Caki2 (cell line): ENCODE measurements around the gene IGFN1. TPM values are rescaled to one million over a fixed set of nuclear protein-coding genes. Genes with fewer than 3 reads are reported as not detected.
A peak's percentile ranks its signal among the peaks of the same experiment; 100 is the strongest.

ENCODE experiments used
- DNase-seq: peaks from one replicate; pipeline ENCODE4 v3.0.0-alpha.2; 2015; ENCODE audit warnings: low read depth
- in situ Hi-C: cut with HindIII; loops from 2 replicates; pipeline ENCODE4 v1.10.0; 2016; ENCODE audit warnings: low sequenced_read_pairs, low pct_unique_long_range_greater_than_20kb, mixed read lengths
- total RNA-seq: library from RNA; depleted of rRNA; stranded (reverse); fragments of >200 nt; shearing (Covaris generic); gene quantifications from 2 replicates; pipeline ENCODE4 v1.2.3, GENCODE V29; 2014; ENCODE audit warnings: low replicate concordance

The IGFN1 gene
- total RNA-seq, 1 experiment from 2014 or later: 65.4 TPM

DNA sequence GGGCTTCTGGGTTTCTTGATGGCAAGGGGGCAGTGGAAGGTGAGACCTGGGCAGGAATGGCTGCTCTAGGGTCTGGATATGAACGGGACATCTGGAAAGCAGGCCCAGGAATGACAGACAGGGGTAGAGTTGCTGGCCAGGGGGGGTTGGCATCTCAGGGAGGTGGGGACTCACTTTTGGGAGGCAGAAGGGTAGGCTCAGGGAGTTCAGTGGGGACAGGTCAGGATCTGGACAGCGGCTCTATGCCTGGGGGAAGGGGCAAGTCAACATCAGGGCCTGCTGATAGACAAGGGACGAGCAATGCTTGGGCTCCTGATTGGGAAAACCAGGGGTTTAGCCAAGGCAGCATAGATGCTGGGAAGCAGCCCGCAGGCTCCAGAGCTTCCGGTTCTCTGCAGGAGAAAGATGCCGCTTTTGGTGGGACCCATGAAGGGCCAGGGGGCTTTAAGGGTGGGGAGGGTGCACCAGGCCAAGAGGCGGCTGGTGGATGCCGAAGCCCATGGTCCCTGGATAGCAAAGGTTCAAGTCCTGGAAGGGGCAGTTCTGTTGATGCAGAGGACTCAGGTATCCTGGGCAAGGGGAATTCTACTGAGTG lies 21.9 kb downstream of the IGFN1 start:
- DNase-seq: no peak
- in situ Hi-C loops: no loop called here

DNA sequence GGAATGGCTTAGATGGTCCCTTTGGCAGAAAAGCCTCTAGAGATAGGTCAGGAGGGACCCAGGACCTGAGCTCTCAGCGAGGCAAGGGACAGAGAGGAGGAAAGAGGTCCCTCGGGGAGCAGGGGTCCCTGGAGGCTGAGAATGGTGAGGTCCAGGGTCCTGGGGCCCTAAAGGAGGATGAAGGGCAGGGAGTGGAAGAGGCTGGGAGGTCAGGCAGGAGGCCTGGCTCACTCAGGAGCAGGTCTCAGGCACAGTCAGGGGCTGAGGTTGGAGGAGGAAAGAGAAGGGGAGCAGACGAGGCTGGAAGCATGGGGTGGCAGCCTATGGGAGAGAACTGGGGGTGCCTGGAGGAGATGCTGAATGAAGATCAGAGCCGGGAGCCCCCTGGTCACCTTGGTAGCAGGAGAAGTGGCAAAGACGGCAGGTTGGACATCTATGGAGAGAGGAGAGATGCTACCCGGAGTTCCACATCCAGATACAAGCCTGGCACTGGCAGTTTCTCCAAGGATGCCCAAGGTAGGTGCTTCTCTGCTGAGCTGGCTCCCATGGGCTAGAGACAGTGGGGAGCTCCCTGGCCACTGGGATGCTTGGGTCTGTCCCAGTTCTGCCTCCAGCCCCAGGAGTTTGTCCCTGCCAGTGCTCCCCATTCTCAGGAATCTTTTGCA lies 22.6 kb downstream of the IGFN1 start:
- in situ Hi-C loops: no loop called here
- DNase-seq: no peak

- in situ Hi-C loops: no loop called here
- no peak for DNase-seq
Observed at GRCh38 chr1:201213926-201214325, 23.3 kb downstream of the IGFN1 start.

- in situ Hi-C loops: no loop called here
- no peak for DNase-seq
Observed at GRCh38 chr1:201214461-201214860, 23.8 kb downstream of the IGFN1 start.

DNA sequence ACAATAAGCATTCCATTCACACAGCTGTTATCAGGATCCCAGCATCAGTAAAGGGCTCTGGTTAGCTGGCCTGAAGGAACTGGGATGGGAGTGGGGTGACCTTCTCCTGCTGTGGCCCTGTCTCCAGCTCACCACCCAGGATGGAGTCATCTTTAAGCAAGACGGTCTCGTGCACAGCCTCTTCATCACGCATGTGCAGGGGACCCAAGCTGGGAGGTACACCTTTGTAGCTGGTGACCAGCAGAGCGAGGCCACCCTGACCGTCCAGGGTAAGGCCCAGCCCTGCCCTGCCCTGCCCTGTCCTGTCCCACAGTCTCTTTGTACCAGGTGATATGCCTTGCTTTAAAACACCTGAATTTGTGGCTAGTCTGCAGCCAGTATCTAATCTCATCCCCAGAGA lies 24.3 kb downstream of the IGFN1 start:
- in situ Hi-C loops: no loop called here
- no peak for DNase-seq

GRCh38 chr1:201215531-201216357 lies 25.1 kb downstream of the IGFN1 start:
- in situ Hi-C loops: no loop called here
- DNase-seq: no peak

DNA sequence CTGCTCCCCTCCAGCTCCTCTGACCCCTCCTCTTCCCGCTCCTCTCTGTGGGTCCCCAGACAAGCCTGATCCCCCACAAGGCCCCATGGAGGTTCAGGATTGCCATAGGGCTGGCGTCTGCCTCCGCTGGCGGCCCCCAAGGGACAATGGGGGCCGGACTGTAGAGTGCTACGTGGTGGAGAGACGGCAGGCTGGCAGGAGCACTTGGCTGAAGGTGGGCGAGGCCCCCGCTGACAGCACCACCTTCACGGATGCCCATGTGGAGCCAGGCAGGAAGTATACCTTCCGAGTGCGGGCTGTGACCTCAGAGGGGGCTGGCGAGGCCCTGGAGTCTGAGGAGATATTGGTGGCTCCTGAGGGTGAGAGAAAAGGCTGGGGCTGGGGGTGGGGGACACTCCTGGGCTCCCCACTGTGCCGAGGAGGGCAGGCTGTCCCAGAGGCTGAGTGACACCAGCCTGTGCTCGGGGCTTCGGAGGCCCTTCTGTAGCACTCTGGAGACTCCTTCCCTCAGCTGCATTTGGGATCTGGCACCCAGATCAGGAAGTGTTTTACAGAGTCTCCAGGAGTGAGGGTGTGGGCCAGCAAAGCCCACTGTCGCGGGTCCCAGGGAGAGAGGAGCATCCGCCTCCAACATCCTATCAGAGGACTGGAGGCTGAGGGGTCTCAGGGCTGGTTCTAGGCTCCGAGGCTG lies 25.9 kb downstream of the IGFN1 start:
- in situ Hi-C loops: no loop called here
- no peak for DNase-seq

DNA sequence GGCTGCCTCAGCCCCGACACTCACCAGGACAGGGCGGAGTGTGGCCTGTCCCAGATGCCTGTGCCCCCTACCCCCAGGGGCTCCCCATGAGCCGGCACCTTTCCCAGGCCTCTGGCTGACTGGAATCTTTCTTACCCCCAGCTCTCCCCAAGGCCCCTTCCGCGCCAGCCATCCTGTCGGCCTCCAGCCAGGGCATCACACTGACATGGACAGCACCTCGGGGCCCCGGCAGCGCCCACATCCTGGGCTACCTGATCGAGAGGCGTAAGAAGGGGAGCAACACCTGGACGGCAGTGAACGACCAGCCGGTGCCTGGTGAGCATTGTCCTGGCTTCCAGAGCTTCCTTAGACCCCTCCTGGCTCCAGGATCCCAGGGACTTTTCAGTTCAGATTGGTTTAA lies 26.5 kb downstream of the IGFN1 start:
- in situ Hi-C loops: no loop called here
- DNase-seq: no peak

DNA sequence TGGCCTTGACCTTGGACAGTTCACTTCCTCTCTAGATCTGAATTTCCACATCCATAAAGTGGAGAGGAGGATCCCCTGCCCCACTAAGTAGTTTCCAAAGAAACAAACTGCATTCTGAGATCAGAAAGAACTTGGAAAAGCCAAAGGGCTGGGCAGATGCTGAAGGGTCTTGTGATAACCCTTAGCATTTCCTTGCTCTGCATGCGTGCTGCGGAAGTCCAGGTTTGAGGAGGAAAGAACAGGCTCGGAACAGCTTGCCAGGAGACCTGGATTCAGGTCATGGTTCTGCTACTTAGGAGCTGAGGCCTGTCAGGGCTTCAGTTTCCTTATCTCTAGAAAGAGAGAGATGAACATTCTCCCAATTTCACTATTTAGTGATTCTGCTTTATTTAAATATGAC lies 27.2 kb downstream of the IGFN1 start:
- DNase-seq: no peak
- in situ Hi-C loops: no loop called here

GRCh38 chr1:201218409-201218808 lies 27.8 kb downstream of the IGFN1 start:
- DNase-seq: no peak
- in situ Hi-C loops: no loop called here

DNA sequence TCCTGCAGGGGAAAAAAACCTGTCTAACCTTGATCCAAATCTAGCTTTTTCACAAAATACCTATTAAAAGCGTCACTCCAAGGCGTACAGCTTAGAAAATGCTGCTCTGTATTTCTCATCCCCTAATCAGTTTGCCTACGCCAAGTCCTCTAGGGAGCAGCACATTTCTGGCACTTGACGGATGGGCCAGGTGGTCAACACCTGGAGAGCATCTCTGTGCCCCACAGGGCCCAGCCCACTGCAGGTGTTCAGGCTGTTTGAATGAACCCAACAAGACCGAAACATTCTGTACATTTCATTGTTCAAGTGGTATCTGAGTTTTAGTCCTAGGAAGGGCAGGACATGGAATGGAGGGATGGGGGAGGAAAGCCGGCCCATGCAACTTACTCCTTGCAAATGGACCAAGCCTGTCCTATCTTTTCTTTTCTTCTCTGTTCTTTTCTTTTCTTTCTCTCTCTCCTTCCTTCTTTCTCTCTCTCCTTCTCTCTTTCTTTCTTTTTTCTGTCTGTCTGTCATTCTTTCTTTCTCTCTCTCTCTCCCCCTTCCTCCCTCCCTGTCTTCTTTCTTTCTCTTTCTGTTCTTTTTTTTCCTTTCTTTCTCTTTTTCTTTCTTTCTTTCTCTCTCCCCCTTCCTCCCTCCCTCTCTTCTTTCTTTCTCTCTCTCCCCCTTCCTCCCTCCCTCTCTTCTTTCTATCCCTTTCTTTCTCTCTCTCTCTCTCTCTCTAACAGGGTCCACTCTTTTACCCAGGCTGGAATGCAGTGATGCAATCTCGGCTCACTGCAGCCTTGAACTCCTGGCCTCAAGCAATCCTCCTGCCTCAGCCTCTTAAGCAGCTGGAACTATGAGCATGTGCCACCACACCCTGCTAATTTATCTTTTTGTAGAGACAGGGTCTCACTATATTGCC lies 29.1 kb downstream of the IGFN1 start:
- in situ Hi-C loops: no loop called here
- DNase-seq: no peak

GRCh38 chr1:201220388-201220715 lies 29.7 kb downstream of the IGFN1 start:
- DNase-seq: no peak
- in situ Hi-C loops: no loop called here

DNA sequence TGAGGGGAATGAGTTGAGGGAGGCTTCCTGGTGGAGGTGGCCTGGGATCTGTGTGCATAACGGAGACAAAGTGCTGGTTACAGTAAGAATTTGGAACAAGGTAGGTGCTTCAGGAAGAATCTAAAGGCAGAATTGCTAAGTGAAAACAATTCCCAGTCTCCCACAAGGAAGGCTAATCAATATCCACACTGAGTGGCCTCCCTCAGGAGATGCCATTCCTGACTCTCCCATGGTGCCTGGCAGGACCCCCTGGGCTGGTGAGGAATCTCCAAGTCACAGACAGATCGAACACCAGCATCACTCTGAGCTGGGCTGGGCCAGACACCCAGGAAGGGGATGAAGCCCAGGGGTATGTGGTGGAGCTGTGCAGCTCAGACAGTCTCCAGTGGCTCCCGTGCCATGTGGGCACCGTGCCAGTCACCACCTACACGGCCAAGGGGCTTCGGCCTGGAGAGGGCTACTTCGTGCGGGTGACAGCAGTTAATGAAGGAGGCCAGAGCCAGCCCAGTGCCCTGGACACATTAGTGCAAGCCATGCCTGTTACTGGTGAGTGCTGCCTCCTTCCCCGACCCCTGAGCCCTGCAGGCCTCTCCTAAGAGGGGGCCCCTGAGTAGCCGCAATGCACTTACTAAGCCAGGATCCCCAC lies 30.7 kb downstream of the IGFN1 start:
- no peak for DNase-seq
- in situ Hi-C loops: no loop called here

- in situ Hi-C loops: no loop called here
Observed at GRCh38 chr1:201222125-201222524, 31.5 kb downstream of the IGFN1 start.

GRCh38 chr1:201223852-201224665 lies 33.4 kb downstream of the IGFN1 start:
- DNase-seq: peak; percentile 2
- in situ Hi-C loops: no loop called here

More at GRCh38 chr1:201222125-201222524, 31.5 kb downstream of the IGFN1 start:
- no peak for DNase-seq

DNA sequence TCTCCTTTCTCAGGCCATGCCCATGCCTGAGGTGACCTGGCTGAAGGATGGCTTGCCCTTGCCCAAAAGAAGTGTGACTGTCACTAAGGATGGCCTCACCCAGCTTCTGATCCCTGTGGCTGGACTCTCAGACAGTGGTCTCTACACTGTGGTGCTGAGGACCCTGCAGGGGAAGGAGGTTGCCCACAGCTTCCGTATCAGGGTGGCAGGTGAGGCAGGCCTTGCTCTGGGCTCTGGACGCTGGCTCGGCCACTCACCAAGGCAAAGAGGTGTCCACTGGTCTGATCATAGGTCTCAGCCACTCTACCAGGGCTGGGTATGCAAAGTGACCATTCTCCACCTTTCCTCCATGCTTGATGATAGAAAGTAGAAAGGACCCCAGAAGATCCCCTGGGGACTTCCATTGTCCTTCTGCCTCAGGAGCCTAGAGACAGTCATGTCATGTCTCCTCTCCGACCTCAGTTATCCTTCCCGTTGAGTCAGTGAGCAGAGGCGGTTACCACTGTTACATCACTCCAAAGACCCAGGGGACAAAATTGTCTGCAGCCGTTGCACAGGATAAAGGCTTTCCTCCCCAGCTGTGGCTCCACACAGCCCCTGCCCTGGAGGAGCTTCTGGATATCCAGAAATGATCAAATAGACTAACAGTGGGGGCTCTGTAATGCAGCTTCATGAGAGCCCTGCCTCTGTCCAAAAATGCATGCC lies 34.2 kb downstream of the IGFN1 start:
- in situ Hi-C loops: no loop called here

More for the DNA sequence above, 34.2 kb downstream of the IGFN1 start:
- DNase-seq: peak; percentile 1
